Stimulated activated CD8-positive, alpha-beta memory T cell treated with anti-CD3 and anti-CD28 coated beads, Interleukin-4, amount 100 ng/mL, for 24 hours (primary cell): ENCODE results near the gene CHMP4B.

Experiments used
- DNase-seq: peaks from one replicate; pipeline ENCODE4 v3.0.0-alpha.2; 2020; ENCODE audit warnings: low read depth

CHMP4B gene

DNA sequence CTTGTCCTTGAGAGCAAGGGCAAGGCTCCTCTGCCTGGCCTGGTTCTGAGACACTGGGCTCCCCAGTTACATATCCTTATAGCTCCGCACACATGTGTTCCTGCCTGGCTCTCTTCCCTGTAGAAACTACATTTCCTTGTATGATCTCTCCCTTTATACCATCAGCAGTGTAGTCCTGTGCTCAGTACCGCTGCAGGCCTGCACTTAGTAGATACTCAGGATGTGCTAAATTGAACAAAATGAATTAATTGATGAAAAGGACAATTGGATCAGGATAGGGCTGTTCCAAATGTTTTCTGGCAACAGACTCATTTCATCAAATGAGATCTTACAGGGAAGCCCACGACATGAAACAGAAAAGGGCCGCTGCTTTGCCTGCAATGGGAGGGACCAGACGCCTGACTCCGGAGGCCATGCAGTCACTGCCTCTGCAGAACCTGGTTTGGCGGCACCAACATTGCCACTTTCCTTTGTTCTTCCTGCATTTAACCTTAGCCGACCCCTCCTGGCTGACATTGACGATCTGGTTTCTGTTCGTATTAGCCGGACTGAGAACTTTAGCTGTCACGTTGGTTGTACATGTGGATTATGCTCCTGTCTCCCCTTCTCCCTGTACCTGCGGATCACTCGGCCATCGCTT lies 53.3 kb downstream of the CHMP4B start:
- no peak for DNase-seq

DNA sequence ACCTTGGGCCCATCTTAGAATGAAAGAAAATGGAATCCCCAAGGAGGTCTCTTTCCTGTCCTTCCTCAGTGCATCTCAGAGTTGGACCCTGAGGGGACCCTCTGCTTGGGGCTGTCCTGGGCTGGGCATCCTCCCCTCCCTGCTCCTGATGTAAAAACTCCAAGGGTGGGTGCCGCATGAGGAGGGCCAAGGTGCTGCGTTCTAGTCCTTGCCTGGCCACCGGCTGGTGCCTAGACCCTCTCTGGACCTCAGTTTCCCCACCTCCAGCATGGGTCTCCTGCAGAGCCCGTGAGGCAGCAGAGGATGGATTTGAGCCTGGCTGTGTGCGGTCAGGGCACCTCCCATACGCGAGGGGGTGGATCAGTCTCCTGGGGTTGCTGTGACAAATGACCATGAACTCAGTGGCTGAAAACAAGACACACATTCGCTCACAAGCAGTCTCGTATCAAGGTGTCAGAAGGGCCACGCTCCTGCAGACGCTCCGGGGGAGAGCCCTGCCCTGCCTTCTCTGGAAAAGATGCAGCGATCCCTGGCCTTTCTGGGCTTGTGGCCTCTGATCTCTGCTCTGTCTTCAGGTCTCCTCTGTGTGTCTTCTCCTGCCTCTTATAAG lies 54.7 kb downstream of the CHMP4B start:
- DNase-seq = no peak

DNA sequence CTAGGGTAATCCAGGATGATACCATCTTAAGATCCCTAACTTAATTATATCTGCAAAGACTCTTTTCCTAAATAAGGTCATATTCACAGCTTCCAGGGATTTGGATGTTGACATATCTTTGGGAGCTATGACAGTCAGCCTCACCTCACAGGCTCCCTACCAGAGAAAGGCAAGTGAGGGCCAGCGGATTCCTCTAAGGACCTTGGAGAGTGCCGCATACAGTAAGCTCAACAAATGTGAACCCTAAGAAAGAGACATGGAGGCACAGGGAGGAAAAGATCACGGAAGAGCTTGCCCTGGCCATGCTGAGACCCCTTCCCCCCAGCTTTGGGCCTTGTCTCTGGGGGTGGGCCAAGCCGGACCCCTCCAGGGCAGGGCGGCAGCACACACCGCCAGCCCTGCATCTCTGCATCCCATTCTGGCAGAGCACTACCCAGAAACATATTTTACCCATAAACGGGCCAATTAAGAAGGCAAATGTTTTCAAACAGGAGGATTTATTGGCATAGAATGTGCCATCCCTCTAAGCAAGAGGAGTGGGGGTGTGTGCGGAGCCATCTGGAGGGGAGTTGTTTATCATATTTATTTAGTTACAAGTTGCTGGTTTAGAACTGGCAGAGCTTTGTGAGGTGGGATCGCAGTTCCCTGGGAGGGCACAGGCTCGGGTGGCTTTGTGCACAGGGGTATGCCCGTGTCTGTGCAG lies 55.4 kb downstream of the CHMP4B start:
- DNase-seq = no peak

DNA sequence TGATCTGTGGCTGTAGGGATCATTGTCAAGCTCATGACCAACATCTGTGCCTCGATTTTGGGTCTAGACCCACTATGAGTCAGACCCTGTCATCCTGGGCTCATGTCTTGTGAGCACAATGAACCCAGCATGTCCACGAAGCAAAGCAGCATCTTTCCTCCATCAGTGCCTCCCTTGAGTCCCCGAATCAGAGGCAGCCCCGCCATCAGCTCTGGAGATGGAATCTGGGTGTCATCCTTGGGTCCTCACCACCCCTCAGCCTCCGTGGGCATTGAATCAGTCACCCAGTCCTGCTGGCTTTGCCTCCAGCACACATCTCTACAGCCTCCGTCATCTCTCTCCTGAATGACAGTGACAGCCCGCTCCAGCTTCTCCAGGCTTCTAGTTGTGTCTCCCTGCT lies 56.9 kb downstream of the CHMP4B start:
- DNase-seq = no peak

DNA sequence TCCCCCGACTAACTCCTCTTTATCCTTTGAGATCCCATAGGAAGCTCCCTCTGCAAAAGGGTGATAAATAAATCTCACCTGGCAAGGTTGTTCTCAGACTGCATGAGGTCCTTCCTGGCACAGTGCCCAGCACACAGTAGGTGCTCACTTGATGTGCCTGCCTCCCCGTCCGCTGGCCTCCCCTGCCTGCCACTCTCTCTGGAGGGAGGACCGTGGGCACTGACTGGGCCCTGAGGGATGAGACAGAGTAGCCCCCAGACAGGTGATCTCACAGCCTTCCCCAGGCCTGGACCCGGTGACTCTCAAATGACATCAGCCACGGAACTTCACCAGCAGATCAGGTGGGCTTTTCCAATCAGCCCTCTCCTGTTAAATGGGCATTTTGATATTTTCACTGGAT lies 57.4 kb downstream of the CHMP4B start:
- no peak for DNase-seq

DNA sequence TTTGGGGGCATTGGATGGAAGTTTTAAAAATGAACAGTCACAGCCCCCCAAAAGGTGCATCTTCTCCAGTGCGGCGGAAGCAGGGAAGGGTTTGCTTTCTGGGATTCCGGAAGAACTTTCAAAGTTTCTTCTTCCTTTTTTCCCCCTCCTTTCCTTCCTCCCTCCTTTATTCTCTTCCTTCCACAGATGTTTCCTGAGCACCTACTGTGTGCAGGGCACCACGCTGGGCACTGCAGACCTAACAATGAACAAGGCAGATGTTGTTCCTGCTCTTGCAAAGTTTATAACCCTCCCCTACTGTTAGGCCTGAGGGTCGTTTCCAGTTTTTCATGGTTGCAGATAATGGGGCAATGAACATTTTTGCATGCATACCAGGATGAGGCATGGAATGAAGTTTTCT lies 58.1 kb downstream of the CHMP4B start:
- DNase-seq = no peak

DNA sequence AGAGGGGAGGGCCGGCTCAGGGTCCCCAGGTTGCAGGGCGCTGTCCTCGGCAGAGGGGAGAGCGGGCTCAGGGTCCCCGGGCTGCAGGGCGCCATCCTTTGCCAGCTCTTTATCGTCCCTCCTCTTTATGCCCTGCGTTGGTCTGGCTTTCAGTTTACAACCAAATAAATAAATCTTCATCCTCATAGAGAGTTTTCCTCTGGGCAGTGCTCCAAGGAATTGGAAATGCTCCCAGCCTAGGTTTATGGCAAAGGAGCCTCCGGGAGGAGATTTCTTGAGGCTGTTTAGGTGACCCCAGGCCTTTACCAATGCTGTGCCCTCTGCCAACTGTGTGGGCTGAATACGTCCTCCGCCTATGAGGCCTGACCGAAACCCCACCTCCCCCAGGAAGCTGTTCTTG lies 60.2 kb downstream of the CHMP4B start:
- no peak for DNase-seq

DNA sequence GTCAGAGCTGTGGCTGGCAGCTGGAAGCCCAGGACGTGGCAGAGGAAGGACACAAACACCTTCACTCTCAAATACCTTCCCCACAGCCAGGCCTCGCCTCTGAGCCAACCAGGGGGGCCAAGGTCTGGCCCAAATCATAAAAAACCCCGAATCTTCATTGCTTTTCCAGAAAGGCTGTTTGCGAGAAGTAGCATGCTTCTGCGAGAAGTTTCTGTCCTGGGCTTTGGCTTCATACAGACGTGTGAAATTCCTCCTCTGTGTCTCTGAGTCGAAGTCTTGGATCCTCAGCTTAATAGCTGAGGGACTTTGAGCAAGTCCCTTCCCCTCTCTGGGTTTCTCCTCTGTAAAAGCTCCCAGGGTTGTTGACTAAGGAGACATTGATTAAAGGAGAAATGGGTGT lies 63.0 kb downstream of the CHMP4B start:
- DNase-seq = no peak

DNA sequence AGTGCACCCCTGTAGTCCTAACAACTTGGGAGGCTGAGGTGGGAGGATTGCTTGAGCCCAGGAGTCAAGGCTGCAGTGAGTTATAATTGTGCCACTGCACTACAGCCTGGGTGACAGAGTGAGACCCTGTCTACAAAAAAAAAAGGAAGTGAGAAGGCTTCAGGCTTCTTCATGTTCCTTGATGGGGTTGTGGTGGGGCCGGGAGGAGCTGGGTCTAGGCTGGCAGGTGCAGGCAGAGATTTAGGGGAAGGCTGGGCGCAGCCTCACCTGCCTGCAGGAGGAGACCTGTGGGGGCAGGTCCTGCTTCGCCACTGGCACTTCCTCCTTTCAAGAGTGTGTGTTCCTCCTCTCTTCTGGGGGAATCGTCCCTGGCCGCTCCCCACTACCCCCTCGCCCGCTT lies 63.9 kb downstream of the CHMP4B start:
- no peak for DNase-seq

DNA sequence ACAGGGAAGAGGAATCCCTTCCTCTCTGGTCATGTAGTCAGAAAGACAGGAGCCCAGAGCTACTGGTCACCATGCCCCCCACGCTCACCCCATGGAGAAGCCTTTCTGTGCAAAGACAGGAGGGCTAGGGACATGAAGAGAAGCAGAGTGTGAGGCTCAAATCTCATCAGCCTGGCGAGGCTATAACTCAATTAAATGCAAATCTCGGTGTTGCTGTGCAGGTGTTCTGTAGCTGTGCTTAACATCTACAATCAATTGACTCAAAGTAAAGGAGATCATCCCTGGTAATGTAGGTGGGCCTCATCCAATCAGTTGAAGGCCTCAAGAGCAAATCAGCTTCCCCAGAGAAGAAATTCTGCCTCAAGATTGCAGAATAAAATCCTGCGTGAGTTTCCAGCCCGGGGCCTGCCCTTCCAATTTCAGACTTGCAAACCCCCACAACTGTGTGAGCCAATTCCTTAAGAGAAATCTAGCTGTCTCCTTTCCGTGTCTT lies 64.4 kb downstream of the CHMP4B start:
- DNase-seq = no peak

DNA sequence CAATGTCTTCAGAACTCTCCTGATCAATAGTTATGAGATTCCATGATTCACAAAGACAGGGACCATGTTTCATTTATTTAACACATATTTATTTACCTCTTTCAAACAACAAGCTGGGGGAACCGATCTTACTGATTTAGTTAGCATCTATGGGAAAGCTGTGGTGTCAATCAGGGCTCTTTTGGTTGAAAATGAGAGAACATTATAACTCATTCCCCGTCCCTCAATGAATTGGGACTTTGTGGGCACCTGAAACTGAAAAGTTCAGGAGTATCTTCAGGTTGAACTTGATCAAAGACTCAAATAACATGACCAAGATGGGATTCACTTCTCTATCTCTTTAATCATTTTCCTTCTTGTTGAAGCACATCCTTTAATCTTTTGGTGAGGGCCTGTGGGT lies 67.4 kb downstream of the CHMP4B start:
- no peak for DNase-seq

DNA sequence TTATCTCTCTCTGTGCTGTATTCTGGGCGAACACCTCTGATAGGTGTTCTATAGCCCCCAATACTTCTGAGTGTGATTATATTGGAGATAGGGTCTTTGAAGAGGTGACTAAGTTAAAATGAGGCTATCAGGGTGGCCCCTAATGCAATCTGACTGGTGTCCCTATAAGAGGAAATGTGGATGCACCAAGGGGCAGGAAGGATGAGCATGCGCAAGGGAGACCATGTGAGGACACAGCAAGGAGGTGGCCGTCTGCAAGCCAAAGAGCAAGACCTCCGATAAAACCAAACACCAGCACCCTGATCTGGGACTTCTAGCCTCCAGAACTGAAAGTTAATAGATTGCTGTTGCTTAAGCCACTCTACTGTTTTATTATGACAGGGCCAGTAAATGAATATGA lies 69.2 kb downstream of the CHMP4B start:
- no peak for DNase-seq

DNA sequence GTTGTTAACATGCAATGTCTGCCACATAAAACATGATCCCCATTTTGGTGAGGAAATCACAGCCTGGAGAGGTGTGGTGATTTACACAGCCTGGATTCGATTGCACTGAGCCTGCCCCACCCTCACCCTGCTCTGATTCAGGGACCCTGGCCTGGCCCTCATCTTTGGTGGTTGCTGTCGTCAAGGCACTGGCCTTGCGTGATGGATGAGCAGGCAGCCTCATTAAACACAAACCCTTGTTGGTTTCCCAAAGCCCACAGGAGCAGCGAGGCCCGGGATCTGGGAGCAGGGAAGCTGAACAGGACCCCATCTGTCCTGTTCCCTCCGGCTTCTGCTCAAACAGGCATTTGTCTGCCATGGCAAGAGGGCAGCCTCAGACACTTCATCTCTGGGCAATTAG lies 70.8 kb downstream of the CHMP4B start:
- no peak for DNase-seq

DNA sequence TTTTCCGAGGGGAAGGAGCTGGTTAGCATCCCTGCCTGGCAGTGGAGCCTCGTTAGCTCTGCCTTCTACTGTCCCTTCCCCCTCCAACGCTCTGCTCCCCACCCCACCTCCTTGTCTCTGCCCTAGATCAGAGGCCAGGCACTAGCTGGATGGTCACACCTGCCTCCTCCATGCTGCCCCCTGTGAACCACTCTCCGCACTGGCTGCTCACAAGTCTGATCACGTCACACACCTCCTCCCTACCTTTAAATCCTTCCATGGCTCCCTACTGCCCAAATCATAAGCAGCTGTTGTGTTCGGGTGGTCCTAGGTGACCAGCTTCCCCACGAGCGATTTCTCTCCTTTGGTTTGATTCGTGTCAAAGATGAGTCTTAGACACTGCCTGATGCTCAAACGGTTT lies 71.3 kb downstream of the CHMP4B start:
- no peak for DNase-seq

DNA sequence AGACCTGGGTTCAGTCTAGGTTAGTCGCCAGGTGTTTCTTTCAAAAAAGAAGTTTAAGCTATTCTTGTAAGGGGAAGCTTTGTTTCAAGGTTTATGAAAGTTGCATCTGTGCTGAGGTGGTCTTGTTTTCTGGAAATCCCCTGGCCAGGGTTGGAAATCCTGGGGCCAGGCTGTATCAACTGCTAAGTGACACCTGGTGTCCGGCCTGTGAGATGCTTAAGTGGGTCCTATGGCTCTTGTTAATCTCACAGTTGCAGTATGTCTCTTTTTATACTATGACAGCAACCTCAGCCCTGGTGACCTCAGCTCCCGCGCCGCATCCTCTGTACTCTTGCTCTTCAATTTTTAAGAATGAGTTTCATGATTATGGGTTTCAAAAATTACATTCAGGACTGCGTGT lies 72.0 kb downstream of the CHMP4B start:
- DNase-seq = no peak

DNA sequence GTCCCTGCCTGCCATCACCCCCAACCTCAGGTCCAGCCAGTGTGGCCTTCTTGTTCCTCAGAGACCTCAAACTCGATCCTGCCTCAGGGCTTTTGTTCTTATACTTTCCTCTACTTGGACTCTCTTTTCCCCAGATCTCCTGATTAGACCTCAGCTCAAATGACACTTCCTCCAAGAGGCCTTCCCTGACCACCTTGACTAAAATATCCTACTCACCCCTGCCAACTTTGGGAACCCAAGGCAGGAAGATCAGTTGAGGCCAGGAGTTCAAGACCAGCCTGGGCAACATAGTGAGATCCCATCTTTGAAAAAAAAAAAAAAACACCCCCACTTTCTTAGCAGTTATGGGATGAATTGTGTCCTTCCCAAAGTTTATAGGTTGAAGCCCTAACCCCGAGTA lies 73.5 kb downstream of the CHMP4B start:
- no peak for DNase-seq

DNA sequence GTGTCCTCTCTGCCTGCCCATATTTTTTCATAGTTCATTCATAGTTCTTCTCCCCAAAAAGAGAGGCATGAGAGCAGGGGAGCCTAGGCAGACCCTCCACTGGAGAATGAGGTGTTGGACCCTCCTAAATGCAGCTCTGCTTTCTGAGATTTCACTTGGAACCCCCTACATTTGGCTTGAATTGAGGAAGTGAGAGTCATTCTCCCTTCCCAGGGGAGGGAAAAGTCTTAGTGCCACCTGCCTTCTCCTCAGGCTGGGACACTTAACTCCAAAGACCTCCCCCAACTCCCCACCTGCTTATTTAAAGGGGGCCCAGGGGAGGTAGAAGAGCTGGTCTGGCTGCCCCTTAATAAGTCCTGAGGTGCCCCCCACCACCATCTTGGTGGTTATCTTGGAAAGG lies 78.2 kb downstream of the CHMP4B start:
- no peak for DNase-seq

DNA sequence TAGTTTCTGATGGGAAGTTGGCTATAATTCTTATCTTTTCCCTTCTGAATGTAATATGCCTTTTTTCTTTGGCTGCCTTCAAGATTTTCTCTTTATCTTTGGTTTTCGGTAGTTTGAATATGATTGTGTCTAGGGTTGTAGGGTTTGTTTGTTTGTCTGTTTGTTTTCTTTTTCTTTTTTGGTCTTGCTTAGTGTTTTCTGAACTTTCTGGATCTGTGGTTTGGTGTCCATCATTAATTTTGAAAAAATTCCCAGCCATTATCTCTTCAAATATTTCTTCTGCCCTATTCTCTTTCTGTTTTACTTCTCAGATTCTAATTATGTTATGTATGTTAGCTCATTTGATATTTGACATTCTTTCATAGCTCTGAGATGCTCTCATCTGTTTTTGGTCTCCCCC lies 79.4 kb downstream of the CHMP4B start:
- DNase-seq = no peak

DNA sequence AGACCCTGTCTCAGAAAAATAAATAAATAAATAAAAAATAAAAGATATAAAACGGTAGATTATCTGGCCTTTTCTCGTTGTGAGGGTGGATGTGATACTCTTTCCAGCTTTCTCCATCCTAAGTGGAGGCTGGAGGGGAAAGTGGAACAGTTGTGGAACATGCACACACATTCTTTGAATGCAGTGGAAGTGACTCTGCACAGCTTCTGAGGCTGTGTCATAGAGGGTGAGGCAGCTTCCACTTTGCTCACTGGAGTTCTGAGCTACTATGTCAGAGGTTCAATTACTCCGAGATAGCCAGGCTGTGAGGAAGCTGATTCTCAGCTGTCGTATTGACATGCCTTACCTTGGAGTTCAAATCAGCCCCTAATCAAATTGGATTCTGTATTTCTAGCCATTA lies 82.2 kb downstream of the CHMP4B start:
- DNase-seq = no peak

DNA sequence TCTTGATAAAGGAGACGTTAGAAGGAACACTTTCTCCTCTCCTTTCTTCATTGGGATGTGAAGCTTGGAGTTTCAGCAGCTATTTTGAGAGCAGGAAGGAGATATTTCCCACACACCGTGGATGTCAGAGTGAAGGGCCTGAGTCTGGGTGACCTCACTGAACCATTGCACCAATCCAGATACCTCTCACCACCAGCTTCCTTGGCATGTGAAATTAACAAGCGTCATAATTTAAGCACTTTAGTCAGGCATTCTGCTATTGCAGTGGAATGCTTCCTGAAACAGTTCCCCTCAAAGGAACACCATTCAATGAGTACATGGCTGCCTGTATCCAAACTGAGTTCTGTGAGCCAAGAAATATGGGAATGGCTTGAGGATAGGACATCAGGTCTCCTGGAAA lies 83.7 kb downstream of the CHMP4B start:
- no peak for DNase-seq

DNA sequence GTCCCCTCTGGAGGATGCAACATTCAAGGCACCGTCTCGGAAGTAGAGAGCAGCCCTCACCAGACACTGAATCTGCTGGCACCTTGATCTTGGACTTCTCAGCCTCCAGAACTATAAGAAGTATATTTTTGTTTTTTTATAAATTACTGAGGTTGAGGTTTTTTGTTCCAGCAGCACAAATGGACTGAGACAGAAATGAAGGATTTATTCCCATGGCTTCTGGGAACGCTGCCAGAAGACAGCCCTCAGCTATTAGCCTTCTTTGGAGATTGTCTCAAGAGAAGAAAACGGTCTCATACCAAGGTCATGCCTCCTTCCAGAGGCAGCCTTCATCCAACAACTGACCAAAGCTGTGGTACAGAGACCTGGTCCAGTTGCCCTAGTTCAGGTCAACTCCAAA lies 85.4 kb downstream of the CHMP4B start:
- DNase-seq = no peak

DNA sequence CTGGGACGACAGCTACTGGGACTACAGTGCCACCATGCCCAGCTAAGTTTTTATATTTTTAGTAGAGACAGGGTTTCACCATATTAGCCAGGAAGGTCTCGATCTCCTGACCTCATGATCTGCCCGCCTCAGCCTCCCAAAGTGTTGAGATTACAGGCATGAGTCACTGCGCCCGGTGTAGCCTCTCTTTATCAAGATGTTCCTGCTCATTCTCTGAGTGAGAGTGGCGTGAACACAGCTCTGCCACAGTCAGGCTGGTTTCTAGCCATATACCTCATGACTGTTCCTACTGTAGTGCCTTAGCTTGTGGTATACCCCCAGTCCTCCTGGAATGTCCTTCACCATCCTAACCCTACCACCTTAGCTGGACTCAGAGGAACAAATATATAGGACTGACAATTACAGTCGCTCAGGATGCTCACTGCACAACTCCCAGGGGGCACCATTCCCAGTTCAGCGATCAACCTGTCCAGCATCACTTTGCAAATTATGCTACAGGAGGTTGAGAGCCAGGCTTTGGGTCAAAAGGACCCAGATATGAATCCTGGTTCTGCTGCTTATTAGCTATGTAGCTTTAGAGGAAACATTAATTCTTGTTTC lies 86.3 kb downstream of the CHMP4B start:
- no peak for DNase-seq

DNA sequence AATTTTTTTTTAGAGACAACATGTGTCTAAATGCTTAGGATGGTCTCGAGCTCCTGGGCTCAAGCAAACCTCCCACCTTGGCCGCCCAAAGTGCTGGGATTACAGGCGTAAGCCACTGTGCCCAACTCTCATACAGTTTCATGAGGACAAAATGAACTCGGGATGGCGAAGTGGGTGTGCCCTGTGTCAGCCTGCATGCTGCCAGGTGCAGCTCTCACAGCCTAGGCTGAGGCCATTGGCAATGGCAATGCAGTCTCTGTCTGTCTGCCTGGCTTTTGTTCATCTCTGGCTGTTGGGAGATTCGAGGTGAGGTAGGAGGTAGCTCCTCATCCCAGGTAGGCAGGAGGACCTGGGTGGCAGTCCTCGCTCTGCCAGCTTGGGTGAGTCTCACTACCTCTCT lies 88.0 kb downstream of the CHMP4B start:
- DNase-seq = no peak
